ENCODE results near the gene EIF4E3.

- no peak for TF ChIP-seq CTCF (IDR thresholded peaks at IDR 0.05)
- no peak for TF ChIP-seq POLR2A (IDR thresholded peaks at IDR 0.05)
Measured at GRCh38 chr3:71685686-71686085, 39.5 kb downstream of the EIF4E3 start.
